Stimulated activated CD4-positive, alpha-beta T cell treated with anti-CD3 and anti-CD28 coated beads, Interleukin-4, amount 100 ng/mL, for 1 hour (primary cell): Measurements from ENCODE around the gene B9D2.

ENCODE experiments used
- DNase-seq: peaks from one replicate; pipeline ENCODE4 v3.0.0-alpha.2; 2020

B9D2 gene

GRCh38 chr19:41307954-41308449, 55.9 kb downstream of the B9D2 start:
- no peak for DNase-seq

DNA sequence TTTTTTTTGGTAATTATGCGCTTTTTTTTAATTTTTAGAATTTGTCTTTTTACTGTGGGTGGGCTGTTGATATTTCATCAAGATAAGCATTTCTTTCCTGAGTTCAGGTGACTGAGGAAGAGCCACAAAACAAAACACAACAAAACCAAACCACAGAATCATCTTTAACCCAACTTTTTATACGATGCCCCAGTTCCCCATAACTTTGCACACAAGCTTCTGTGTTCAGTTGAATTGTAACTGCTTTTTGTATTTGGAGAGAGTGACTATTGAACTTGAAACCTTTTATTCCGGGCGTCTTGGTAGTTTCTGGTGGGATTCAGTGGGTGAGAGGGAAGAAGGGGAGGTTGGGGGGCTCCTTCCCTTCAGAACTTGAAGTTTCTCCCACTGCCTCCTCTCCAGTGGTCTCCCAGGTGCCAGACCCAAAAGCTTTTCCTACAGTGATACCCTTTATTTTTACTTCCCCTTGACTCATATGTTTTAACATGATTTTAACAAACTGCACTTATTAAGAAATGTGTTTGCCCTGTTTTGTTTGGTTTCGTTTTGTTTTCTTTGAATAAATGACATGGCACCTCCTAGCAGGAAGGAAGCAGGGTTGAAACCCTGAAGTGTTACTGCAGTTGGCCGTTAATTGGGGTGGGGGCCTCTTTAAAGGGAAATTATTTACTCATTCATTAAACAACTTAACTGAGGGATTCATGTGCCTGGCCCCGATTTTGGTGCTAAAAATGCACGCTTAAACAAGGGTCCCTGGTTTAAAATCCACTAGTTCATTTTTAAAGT, 56.7 kb downstream of the B9D2 start:
- no peak for DNase-seq

- no peak for DNase-seq
Measured at GRCh38 chr19:41305927-41306793, 57.8 kb downstream of the B9D2 start.

DNA sequence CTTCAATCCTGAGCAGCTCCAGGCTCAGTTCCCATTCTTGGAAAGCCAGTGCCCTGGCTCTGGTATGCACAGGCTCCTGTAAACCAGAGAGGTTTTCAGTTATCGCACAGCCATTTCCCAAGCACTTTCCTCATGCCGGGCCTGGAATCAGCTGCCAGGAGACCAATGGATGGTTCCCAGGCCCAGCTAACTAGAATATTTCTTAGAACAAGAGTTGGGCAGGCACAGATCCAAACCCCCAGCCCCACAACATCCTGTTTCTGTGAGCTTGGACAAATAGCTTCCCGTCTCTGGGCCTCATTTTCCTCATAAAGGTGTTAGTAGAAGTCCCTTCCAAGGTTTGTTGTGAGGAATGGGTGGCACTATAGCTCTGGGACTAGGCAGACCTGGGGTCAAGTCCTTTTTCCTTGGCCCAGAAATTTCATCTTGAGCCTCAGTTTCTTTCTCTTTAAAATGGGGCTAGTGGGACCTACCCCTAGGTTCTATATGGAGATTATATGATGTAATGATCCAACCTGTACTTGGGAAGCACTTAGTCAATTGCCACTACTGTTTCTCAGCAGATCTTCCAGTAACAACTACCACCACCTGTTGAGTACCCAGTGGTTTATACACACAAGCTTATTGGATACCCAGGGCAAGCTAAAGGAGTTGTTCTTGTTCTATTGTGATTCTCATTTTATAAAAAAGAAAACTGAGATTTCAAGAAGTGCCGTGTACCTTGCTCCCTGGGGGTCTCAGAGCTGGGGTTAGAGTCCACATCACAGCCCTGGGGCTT, 59.1 kb downstream of the B9D2 start:
- DNase-seq: no peak
